HL-60/S4 treated with phorbol 12-myristate 13-acetate at 8.2 ng/mL for 4 days and 3 days (cell line): ENCODE results near the gene SART1.
"Not testable (repeated sequence)": the region's sequence is repeated elsewhere in the genome, so short reads cannot be mapped to it uniquely, and the experiment has no call there.

Experiments
- in situ Hi-C: fragments of 300-500 bp; cut with MboI; formaldehyde crosslinking; loops from 2 replicates; pipeline ENCODE4 v1.15.0; 2022; ENCODE audit warnings: low sequenced_read_pairs

The SART1 gene

GRCh38 chr11:65983589-65983987 lies 22.1 kb downstream of the SART1 start:
- in situ Hi-C loops: loop anchor here (25.0 kb wide), 2 partner anchors 96 to 271 kb away; partner anchors contain the start of genes CCDC85B, CTSW, FIBP and KAT5

GRCh38 chr11:65987336-65987735 lies 25.8 kb downstream of the SART1 start:
- in situ Hi-C loops: loop anchor here (25.0 kb wide), 2 partner anchors 100 to 275 kb away; partner anchors contain the start of genes CCDC85B, CTSW, FIBP and KAT5

- in situ Hi-C loops: loop anchor here (25.0 kb wide), 2 partner anchors 102 to 277 kb away; partner anchors contain the start of genes CCDC85B, CTSW, FIBP and KAT5
These were observed 27.5 kb downstream of the SART1 start for GRCh38 chr11:65988791-65989592.

GRCh38 chr11:65992056-65992455 lies 30.5 kb downstream of the SART1 start:
- in situ Hi-C loops: loop anchor here (25.0 kb wide), 2 partner anchors 105 to 280 kb away; partner anchors contain the start of genes CCDC85B, CTSW, FIBP and KAT5

- in situ Hi-C loops: loop anchor here (25.0 kb wide), 2 partner anchors 110 to 285 kb away; partner anchors contain the start of genes CCDC85B, CTSW, FIBP and KAT5
These were observed 35.8 kb downstream of the SART1 start for GRCh38 chr11:65997286-65997685.

- in situ Hi-C loops: no loop called here
These were observed 40.6 kb downstream of the SART1 start, which contains the start of the genes BANF1 and EIF1AD for GRCh38 chr11:66001942-66002647. BANF1 (plus strand) TSS chr11:66002503; CDS start chr11:66003251, 748 bp downstream. EIF1AD (minus strand) TSS chr11:66002157; CDS start chr11:66000389, 1,768 bp downstream.

GRCh38 chr11:66002648-66003225 lies 41.2 kb downstream of the SART1 start:
- in situ Hi-C loops: no loop called here

GRCh38 chr11:66003291-66003690 lies 41.8 kb downstream of the SART1 start:
- in situ Hi-C loops: no loop called here

- in situ Hi-C loops: no loop called here
These were observed 42.7 kb downstream of the SART1 start for GRCh38 chr11:66004186-66004585.

- in situ Hi-C loops: no loop called here
These were observed 44.8 kb downstream of the SART1 start for GRCh38 chr11:66006134-66006890.

GRCh38 chr11:66006891-66007176 lies 45.3 kb downstream of the SART1 start:
- in situ Hi-C loops: no loop called here

GRCh38 chr11:66007201-66007634 lies 45.7 kb downstream of the SART1 start:
- in situ Hi-C loops: no loop called here

GRCh38 chr11:66008095-66008467 lies 46.5 kb downstream of the SART1 start:
- in situ Hi-C loops: no loop called here

GRCh38 chr11:66008468-66009101 lies 47.1 kb downstream of the SART1 start:
- in situ Hi-C loops: no loop called here

- in situ Hi-C loops: not testable (repeated sequence)
These were observed 48.5 kb downstream of the SART1 start for GRCh38 chr11:66010036-66010435.

- in situ Hi-C loops: no loop called here
These were observed 49.8 kb downstream of the SART1 start for GRCh38 chr11:66011239-66011784.

GRCh38 chr11:66011785-66012303 lies 50.3 kb downstream of the SART1 start, which contains the start of gene CST6:
CST6 (plus strand) TSS chr11:66012008; CDS start chr11:66012045, 37 bp downstream.
- in situ Hi-C loops: no loop called here

GRCh38 chr11:66012371-66012945 lies 50.9 kb downstream of the SART1 start:
- in situ Hi-C loops: no loop called here
